Keratinocyte (primary cell): ENCODE data around the gene IL17REL.

ENCODE experiments used
- EZH2 ChIP-seq: IDR thresholded peaks from one replicate; pipeline ENCODE4 v1.6.1; 2012; ENCODE audit warnings: inconsistent platforms, mild to moderate bottlenecking, low read length, moderate library complexity
- TF ChIP-seq, protein P1 (sequence below), 3 experiments: IDR thresholded peaks in 1 of 3; conservative IDR thresholded peaks in 1 of 3; optimal IDR thresholded peaks in 1 of 3; 2 replicates in 2 of 3; 3 replicates in 1 of 3; pipeline versions ENCODE3 to v1.5.1; 2011; ENCODE audit warnings: low read length in 3 of 3, mild to moderate bottlenecking in 3 of 3, moderate library complexity in 2 of 3, control low read depth in 1 of 3, inconsistent platforms in 1 of 3; ENCODE audit not compliant: insufficient read depth in 2 of 3; ENCODE audit errors: extremely low read depth in 1 of 3

GRCh38 chr22:49962012-49962750, 50.4 kb downstream of the IL17REL start:
- TF ChIP-seq, protein P1, sequence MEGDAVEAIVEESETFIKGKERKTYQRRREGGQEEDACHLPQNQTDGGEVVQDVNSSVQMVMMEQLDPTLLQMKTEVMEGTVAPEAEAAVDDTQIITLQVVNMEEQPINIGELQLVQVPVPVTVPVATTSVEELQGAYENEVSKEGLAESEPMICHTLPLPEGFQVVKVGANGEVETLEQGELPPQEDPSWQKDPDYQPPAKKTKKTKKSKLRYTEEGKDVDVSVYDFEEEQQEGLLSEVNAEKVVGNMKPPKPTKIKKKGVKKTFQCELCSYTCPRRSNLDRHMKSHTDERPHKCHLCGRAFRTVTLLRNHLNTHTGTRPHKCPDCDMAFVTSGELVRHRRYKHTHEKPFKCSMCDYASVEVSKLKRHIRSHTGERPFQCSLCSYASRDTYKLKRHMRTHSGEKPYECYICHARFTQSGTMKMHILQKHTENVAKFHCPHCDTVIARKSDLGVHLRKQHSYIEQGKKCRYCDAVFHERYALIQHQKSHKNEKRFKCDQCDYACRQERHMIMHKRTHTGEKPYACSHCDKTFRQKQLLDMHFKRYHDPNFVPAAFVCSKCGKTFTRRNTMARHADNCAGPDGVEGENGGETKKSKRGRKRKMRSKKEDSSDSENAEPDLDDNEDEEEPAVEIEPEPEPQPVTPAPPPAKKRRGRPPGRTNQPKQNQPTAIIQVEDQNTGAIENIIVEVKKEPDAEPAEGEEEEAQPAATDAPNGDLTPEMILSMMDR (optimal IDR thresholded peaks at IDR 0.05 in 1 of 3, IDR thresholded peaks at IDR 0.05 in 1 of 3, conservative IDR thresholded peaks at IDR 0.05 in 1 of 3; ENCODE audit: extremely low read depth in 1 of 3, insufficient read depth in 2 of 3, low read length in 3 of 3), result no peak
- TF ChIP-seq EZH2, result no peak
